ENCODE measurements around the gene CHRDL2. TPM values are rescaled to one million over a fixed set of nuclear protein-coding genes. Genes with fewer than 3 reads are reported as not detected.

Gene CHRDL2, protein sequence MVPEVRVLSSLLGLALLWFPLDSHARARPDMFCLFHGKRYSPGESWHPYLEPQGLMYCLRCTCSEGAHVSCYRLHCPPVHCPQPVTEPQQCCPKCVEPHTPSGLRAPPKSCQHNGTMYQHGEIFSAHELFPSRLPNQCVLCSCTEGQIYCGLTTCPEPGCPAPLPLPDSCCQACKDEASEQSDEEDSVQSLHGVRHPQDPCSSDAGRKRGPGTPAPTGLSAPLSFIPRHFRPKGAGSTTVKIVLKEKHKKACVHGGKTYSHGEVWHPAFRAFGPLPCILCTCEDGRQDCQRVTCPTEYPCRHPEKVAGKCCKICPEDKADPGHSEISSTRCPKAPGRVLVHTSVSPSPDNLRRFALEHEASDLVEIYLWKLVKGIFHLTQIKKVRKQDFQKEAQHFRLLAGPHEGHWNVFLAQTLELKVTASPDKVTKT
- total RNA-seq, result 1 to 10 TPM in 1 of 2 donors, under 1 TPM in 1; 0.09 to 9.1 TPM

DNA sequence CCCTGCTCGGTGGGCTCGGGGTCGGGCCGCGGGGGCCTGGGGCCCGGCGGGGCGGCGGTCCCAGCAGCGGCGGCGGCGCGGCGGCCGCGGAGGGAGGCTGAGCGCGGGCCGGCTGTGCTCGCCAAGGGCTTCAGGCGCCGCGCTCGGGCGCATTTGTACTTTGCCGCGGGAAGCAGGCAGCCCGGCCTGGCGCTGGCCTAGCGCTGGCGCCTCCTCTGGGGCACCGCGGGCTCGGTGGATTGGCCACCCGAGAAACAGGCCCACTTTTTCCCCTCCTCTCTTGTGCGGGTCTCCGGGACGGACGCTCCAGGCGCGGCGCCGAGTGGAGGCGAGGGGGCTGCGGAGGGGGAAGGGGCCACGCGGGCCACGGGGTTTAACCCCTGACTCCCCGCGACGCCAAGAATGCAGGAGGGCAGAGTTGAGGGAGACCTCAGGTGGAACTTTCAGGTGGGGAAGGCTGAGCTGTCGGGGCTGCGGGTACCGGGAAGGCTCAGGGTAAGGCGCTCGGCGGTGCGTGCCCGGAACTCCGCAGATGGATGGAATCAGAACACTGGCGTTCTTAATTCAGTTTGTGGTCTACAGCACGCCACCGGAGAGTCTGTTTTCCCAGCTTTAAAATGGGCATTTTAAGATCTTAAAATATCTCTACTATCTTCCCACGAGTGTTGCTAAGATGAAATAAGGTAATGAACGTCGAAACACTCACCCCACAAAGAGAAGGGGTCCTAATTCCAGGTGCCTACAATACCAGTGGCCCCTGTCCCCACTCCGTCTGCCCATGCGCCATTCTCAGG is at the start of gene CHRDL2:
Gene CHRDL2 (minus strand): TSS at position 126 of the 794 bp plus-strand sequence. CDS start 538 bp downstream, outside the sequence.
- DNase-seq (ENCODE audit: low spot score), result no peak
- H3K27ac ChIP-seq, result no peak within 1 kb of the TSS
- H3K4me1 ChIP-seq (replicated peaks), result no peaks in the 10 kb centered on the region
- no peaks in the 10 kb centered on the region for H3K9me3 ChIP-seq
- no peaks in the 10 kb centered on the region for H3K36me3 ChIP-seq
- H3K4me3 ChIP-seq, result peak within 1 kb of the TSS; percentile 11 to 18
- 11% methylated on average over 63 of the region's 69 CpGs for WGBS
- TF ChIP-seq POLR2A (IDR thresholded peaks at IDR 0.05) (no peak), POLR2AphosphoS5 (IDR thresholded peaks at IDR 0.05) (no peak)
- TF ChIP-seq, protein P1, sequence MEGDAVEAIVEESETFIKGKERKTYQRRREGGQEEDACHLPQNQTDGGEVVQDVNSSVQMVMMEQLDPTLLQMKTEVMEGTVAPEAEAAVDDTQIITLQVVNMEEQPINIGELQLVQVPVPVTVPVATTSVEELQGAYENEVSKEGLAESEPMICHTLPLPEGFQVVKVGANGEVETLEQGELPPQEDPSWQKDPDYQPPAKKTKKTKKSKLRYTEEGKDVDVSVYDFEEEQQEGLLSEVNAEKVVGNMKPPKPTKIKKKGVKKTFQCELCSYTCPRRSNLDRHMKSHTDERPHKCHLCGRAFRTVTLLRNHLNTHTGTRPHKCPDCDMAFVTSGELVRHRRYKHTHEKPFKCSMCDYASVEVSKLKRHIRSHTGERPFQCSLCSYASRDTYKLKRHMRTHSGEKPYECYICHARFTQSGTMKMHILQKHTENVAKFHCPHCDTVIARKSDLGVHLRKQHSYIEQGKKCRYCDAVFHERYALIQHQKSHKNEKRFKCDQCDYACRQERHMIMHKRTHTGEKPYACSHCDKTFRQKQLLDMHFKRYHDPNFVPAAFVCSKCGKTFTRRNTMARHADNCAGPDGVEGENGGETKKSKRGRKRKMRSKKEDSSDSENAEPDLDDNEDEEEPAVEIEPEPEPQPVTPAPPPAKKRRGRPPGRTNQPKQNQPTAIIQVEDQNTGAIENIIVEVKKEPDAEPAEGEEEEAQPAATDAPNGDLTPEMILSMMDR (IDR thresholded peaks at IDR 0.05), result no peak
- intact Hi-C loops (cut with DNase I), result loop anchor here (10.0 kb wide), 1 partner anchor 277 kb away; no protein-coding TSS in a partner anchor
- peaks cover 4% of the 10 kb centered on the region for H3K27me3 ChIP-seq (replicated peaks; ENCODE audit: insufficient read depth)

DNA sequence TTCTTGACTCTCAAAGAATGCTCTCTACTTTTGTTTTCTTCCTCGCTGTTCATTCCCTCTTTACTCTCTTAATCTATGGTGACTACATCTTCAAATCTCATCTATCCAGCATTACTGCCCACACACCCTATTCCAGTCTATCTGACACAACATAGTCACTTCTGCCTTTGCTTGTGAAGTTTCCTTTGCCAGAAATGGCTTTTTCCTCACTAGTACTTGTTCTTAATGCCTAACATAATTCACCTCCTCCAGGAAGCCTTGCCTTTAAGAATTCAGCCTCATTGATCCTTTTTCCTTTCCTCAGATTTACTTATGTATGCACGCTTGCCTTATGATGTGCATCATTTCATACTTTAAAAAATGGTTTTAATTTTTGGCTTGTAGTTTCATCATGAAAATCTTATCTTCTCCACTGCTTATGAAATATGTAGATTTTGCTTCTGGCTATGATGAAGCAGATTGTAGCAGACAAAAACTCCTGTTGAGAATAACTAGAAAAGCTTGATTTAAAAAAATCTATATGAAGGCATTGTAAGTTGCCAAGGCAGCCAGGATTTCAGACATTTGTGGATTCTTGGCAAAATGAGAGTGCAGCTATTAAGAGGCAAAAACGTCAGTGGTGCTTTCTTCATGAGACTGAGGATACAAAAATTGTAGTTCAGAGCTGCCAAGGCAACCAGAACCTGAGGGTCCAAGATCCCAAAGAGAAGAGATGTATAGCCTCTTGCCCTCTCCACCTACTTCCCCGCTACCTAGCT is 49.2 kb upstream of the CHRDL2 start:
- Histone ChIP-seq H3K4me1 (replicated peaks) (no peaks in the 10 kb centered on the region), H3K27ac (no peak overlapping the region), H3K27me3 (replicated peaks; ENCODE audit: insufficient read depth) (no peaks in the 10 kb centered on the region), H3K36me3 (no peaks in the 10 kb centered on the region), H3K9me3 (no peaks in the 10 kb centered on the region), H3K4me3 (no peak overlapping the region)
- no peak for DNase-seq (ENCODE audit: low spot score)
- intact Hi-C loops (cut with DNase I), result no loop called here
- TF ChIP-seq, protein P1 (IDR thresholded peaks at IDR 0.05), result no peak
- no peak for TF ChIP-seq POLR2A (IDR thresholded peaks at IDR 0.05)
- no peak for TF ChIP-seq POLR2AphosphoS5 (IDR thresholded peaks at IDR 0.05)
- 71% methylated on average over 4 of the region's 4 CpGs for WGBS

DNA sequence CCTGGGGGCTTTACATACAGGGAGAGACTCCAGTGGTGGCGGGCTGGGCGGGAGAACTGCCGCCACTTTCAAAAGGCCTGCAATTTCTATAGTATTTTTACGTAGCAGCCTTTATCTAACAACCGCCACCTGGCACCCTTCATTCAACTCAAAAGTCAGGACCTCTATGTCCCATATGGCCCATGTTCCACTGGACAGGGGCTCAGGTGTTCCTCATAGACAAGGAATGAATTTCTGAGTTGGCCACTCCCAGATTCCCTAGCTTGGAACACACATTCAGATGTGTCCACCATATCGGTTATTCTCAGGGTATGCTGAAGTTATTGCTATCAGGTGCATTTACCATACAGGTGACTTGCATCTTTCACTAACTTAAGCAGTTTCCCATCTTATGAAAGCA is 47.4 kb upstream of the CHRDL2 start:
- no peak overlapping the region for H3K27ac ChIP-seq
- no peaks in the 10 kb centered on the region for H3K9me3 ChIP-seq
- no peaks in the 10 kb centered on the region for H3K36me3 ChIP-seq
- no peak for DNase-seq (ENCODE audit: low spot score)
- H3K4me1 ChIP-seq (replicated peaks), result no peaks in the 10 kb centered on the region
- TF ChIP-seq POLR2A (IDR thresholded peaks at IDR 0.05) (no peak), POLR2AphosphoS5 (IDR thresholded peaks at IDR 0.05) (no peak)
- TF ChIP-seq, protein P1 (IDR thresholded peaks at IDR 0.05), result no peak
- no peak overlapping the region for H3K4me3 ChIP-seq
- H3K27me3 ChIP-seq (replicated peaks; ENCODE audit: insufficient read depth), result no peaks in the 10 kb centered on the region
- intact Hi-C loops (cut with DNase I), result no loop called here
- WGBS, result 94% methylated on average over 6 of the region's 6 CpGs

DNA sequence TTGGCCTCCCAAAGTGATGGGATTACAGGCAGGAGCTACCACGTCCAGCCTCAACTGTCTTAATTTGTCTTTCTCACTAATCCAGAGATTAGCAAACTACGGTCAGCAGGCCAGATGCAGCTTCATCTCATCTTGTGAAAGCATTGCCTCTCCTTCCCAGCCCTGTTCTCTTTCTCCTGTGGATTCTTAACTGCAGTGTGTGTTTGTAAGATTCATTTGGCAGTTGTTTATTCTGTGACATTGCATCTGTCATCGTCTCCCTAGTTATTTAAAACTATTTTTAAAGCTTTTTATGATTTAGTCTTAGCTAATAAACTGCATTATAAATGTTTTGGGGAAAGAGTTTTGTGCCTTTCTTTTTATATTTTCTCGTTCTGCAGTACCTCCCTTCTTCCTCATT is 46.7 kb upstream of the CHRDL2 start:
- no peak for DNase-seq (ENCODE audit: low spot score)
- no peaks in the 10 kb centered on the region for H3K9me3 ChIP-seq
- no peaks in the 10 kb centered on the region for H3K27me3 ChIP-seq (replicated peaks; ENCODE audit: insufficient read depth)
- TF ChIP-seq, protein P1 (IDR thresholded peaks at IDR 0.05), result no peak
- TF ChIP-seq POLR2A (IDR thresholded peaks at IDR 0.05) (no peak), POLR2AphosphoS5 (IDR thresholded peaks at IDR 0.05) (no peak)
- no peak overlapping the region for H3K27ac ChIP-seq
- H3K4me3 ChIP-seq, result no peak overlapping the region
- H3K4me1 ChIP-seq (replicated peaks), result no peaks in the 10 kb centered on the region
- intact Hi-C loops (cut with DNase I), result no loop called here
- H3K36me3 ChIP-seq, result no peaks in the 10 kb centered on the region
- WGBS, result 44% methylated on average over 4 of the region's 4 CpGs
